ENCODE data around the gene PSME2.
A peak's percentile ranks its signal among the peaks of the same experiment; 100 is the strongest.
"Not testable (repeated sequence)": the region's sequence is repeated elsewhere in the genome, so short reads cannot be mapped to it uniquely, and the experiment has no call there.

Gene PSME2

GRCh38 chr14:24115422-24116127 is 30.8 kb downstream of the PSME2 start:
- no peak for DNase-seq (ENCODE audit: low spot score)

GRCh38 chr14:24114532-24115421 is 31.6 kb downstream of the PSME2 start, which contains the start of the genes DCAF11 and NRL:
DCAF11 (plus strand) TSS chr14:24114777; CDS start chr14:24115595, 818 bp downstream.
NRL (minus strand) TSS chr14:24114949; CDS start chr14:24082848, 32,101 bp downstream.
- DNase-seq (ENCODE audit: low spot score) = peak; percentile 100

- peak; percentile 89 for DNase-seq (ENCODE audit: low spot score)
Observed at GRCh38 chr14:24113801-24114531, 32.4 kb downstream of the PSME2 start.

- no peak for DNase-seq (ENCODE audit: low spot score)
Observed at GRCh38 chr14:24113379-24113800, 33.0 kb downstream of the PSME2 start.

GRCh38 chr14:24110523-24110922 is 35.9 kb downstream of the PSME2 start:
- DNase-seq (ENCODE audit: low spot score) = no peak

GRCh38 chr14:24110060-24110459 is 36.4 kb downstream of the PSME2 start:
- no peak for DNase-seq (ENCODE audit: low spot score)

GRCh38 chr14:24108336-24108874 is 38.0 kb downstream of the PSME2 start:
- no peak for DNase-seq (ENCODE audit: low spot score)

GRCh38 chr14:24106672-24107271 is 39.6 kb downstream of the PSME2 start:
- DNase-seq (ENCODE audit: low spot score) = no peak

- DNase-seq (ENCODE audit: low spot score) = not testable (repeated sequence)
Observed at GRCh38 chr14:24105609-24106239, 40.7 kb downstream of the PSME2 start.

GRCh38 chr14:24103451-24103850 is 43.0 kb downstream of the PSME2 start:
- no peak for DNase-seq (ENCODE audit: low spot score)

- DNase-seq (ENCODE audit: low spot score) = no peak
Observed at GRCh38 chr14:24102357-24103048, 43.9 kb downstream of the PSME2 start.

- DNase-seq (ENCODE audit: low spot score) = no peak
Observed at GRCh38 chr14:24100982-24101494, 45.4 kb downstream of the PSME2 start.

- DNase-seq (ENCODE audit: low spot score) = no peak
Observed at GRCh38 chr14:24100197-24100981, 46.0 kb downstream of the PSME2 start.

GRCh38 chr14:24098927-24099813 is 47.2 kb downstream of the PSME2 start:
- DNase-seq (ENCODE audit: low spot score) = no peak

GRCh38 chr14:24098229-24098926 is 48.0 kb downstream of the PSME2 start:
- DNase-seq (ENCODE audit: low spot score) = no peak

GRCh38 chr14:24096545-24097181 is 49.7 kb downstream of the PSME2 start:
- no peak for DNase-seq (ENCODE audit: low spot score)
